HepG2 (cell line): ENCODE data around the gene NARS2. TPM values are rescaled to one million over a fixed set of nuclear protein-coding genes. Genes with fewer than 3 reads are reported as not detected.

Experiments used
- HOMEZ ChIP-seq: IDR thresholded peaks from 2 replicates; pipeline ENCODE4 v1.6.1; 2016; ENCODE audit warnings: low read depth
- ISX ChIP-seq: sonication (generic); formaldehyde crosslinking; conservative IDR thresholded peaks from 2 replicates; pipeline ENCODE4 v1.5.0; 2020; ENCODE audit warnings: missing genetic modification reagents
- KDM1A ChIP-seq: IDR thresholded peaks from 2 replicates; pipeline ENCODE4 v1.6.1; 2016; ENCODE audit warnings: missing compliant biosample characterization
- KLF16 ChIP-seq, 2 experiments: sonication (generic) in 1 of 2; formaldehyde crosslinking in 1 of 2; IDR thresholded peaks; 2 replicates each; pipeline versions ENCODE4 v1.6.1 to v1.8.0; 2016 to 2023; ENCODE audit warnings: missing genetic modification reagents in 2 of 2, missing compliant biosample characterization in 1 of 2
- MIER2 ChIP-seq: IDR thresholded peaks from 2 replicates; pipeline ENCODE4 v1.6.1; 2016; ENCODE audit warnings: missing biosample characterization, missing genetic modification reagents
- MYNN ChIP-seq: sonication (generic); formaldehyde crosslinking; IDR thresholded peaks from 2 replicates; pipeline ENCODE4 v1.4.0; 2020; ENCODE audit warnings: mild to moderate bottlenecking, low read depth, missing genetic modification reagents
- NR2C2 ChIP-seq: sonication (generic); formaldehyde crosslinking; IDR thresholded peaks from 2 replicates; pipeline ENCODE4 v1.4.0; 2020; ENCODE audit warnings: missing genetic modification reagents, mild to moderate bottlenecking, moderate library complexity, borderline replicate concordance
- SP5 ChIP-seq: IDR thresholded peaks from 2 replicates; pipeline ENCODE4 v1.6.1; 2016; ENCODE audit warnings: low read depth, borderline replicate concordance
- TRAFD1 ChIP-seq: sonication (generic); formaldehyde crosslinking; IDR thresholded peaks from 2 replicates; pipeline ENCODE4 v1.5.1; 2020; ENCODE audit warnings: missing genetic modification reagents, mild to moderate bottlenecking, borderline replicate concordance
- ZFYVE20 ChIP-seq: sonication (generic); formaldehyde crosslinking; IDR thresholded peaks from 2 replicates; pipeline ENCODE4 v1.8.0; 2023; ENCODE audit warnings: low read depth, mild to moderate bottlenecking, moderate library complexity, missing genetic modification reagents, borderline replicate concordance
- ZNF124 ChIP-seq: sonication (generic); formaldehyde crosslinking; IDR thresholded peaks from 2 replicates; pipeline ENCODE4 v1.4.0; 2020; ENCODE audit warnings: missing genetic modification reagents
- ZNF30 ChIP-seq: sonication (generic); formaldehyde crosslinking; IDR thresholded peaks from 2 replicates; pipeline ENCODE4 v1.5.0; 2020; ENCODE audit warnings: mild to moderate bottlenecking, missing genetic modification reagents
- ZNF383 ChIP-seq: sonication (generic); formaldehyde crosslinking; IDR thresholded peaks from 2 replicates; pipeline ENCODE4 v1.4.0; 2020; ENCODE audit warnings: missing genetic modification reagents, mild to moderate bottlenecking, borderline replicate concordance
- ZNF546 ChIP-seq: sonication (generic); formaldehyde crosslinking; conservative IDR thresholded peaks from 2 replicates; pipeline ENCODE4 v1.8.1; 2023; ENCODE audit warnings: mild to moderate bottlenecking, missing genetic modification reagents
- ZNF564 ChIP-seq: sonication (generic); formaldehyde crosslinking; IDR thresholded peaks from 2 replicates; pipeline ENCODE4 v1.8.1; 2023; ENCODE audit warnings: mild to moderate bottlenecking, missing genetic modification reagents
- ZNF75D ChIP-seq: sonication (generic); formaldehyde crosslinking; IDR thresholded peaks from 2 replicates; pipeline ENCODE4 v1.8.1; 2023; ENCODE audit warnings: missing genetic modification reagents, mild to moderate bottlenecking, borderline replicate concordance
- ZNF772 ChIP-seq: sonication (generic); formaldehyde crosslinking; IDR thresholded peaks from 2 replicates; pipeline ENCODE4 v1.5.0; 2020; ENCODE audit warnings: mild to moderate bottlenecking, missing genetic modification reagents
- ZSCAN25 ChIP-seq: sonication (generic); formaldehyde crosslinking; IDR thresholded peaks from 2 replicates; pipeline ENCODE4 v1.8.0; 2022; ENCODE audit warnings: mild to moderate bottlenecking, missing genetic modification reagents
- polyA plus RNA-seq, 8 experiments: library from polyadenylated mRNA; depleted of rRNA in 3 of 8; stranded (reverse) in 7 of 8; unstranded in 1 of 8; fragments of >200 nt; fragmentation: Illumina TruSeq in 4 of 8; extraction: Trizol in 4 of 8; gene quantifications; 2 replicates each; pipeline versions ENCODE4 v1.2.1 to v1.2.3, GENCODE V29; 2011 to 2016; ENCODE audit warnings: low read depth in 4 of 8, missing spikeins in 1 of 8, mixed read lengths in 1 of 8; ENCODE audit not compliant: insufficient read depth in 1 of 8
- total RNA-seq, 5 experiments: library from RNA; depleted of rRNA; stranded (reverse); fragments of >200 nt; fragmentation: Illumina TruSeq; extraction: Trizol; gene quantifications; 2 replicates each; pipeline ENCODE4 v1.2.3, GENCODE V29; 2016; ENCODE audit warnings: low read depth in 1 of 5
- TF ChIP-seq, protein P1 (sequence below): sonication (generic); formaldehyde crosslinking; IDR thresholded peaks from 2 replicates; pipeline ENCODE4 v1.5.1; 2020; ENCODE audit warnings: missing genetic modification reagents, mild to moderate bottlenecking, borderline replicate concordance
- TF ChIP-seq, protein P2 (sequence below): sonication (generic); formaldehyde crosslinking; IDR thresholded peaks from 2 replicates; pipeline ENCODE4 v1.9.0; 2021; ENCODE audit warnings: missing genetic modification reagents, borderline replicate concordance

NARS2 gene
- total and polyA plus RNA-seq, 2 of the 13 experiments (the other 11 are each of a cell fraction or from before 2014, with no cell fraction given) = 45.9 to 65.0 TPM

DNA sequence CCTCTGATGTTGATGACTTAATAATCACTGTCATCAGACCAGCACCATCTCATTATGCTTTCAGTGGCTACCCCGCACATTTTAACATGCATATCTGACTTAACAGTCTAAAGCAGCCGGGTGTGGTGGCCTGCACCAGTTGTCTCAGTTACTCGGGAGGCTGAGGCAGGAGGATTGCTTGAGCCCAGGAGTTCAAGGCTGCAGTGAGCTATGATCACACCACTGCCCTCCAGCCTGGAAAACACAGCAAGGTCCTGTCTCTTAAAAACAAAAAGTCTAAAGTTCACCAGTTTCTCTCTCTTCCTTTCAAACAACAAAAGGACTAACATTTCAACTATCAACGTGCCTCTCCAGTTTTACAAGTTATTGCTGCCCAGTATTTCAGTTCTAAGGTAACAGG is 101.8 kb downstream of the NARS2 start (continued):
- TF ChIP-seq, protein P1, sequence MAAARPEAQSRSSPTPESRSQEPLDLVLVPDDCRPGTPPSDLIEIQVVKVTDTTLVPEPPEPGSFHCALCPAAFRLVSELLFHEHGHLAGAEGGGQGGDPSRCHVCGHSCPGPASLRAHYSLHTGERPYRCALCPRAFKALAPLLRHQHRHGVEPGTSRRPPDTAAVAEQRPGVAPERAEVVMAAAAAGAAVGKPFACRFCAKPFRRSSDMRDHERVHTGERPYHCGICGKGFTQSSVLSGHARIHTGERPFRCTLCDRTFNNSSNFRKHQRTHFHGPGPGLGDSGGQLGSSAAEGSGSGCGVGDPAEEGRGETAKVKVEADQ = no peak
- TF ChIP-seq ZNF124 (CRISPR knock-in tag) = no peak
- no peak for TF ChIP-seq MIER2
- TF ChIP-seq NR2C2 (CRISPR knock-in tag) = no peak
- no peak for TF ChIP-seq ISX
- TF ChIP-seq MYNN (CRISPR knock-in tag) = no peak
- TF ChIP-seq SP5 (CRISPR knock-in tag) = no peak
- TF ChIP-seq ZSCAN25 (CRISPR knock-in tag) = no peak
- no peak for TF ChIP-seq ZNF546 (CRISPR knock-in tag)
- no peak for TF ChIP-seq ZNF383 (CRISPR knock-in tag)
- no peak for TF ChIP-seq ZFYVE20 (CRISPR knock-in tag)
- no peak for TF ChIP-seq KLF16 (CRISPR knock-in tag; IDR thresholded peaks at IDR 0.05)
- 0 out of 2 replicates have a peak, but pooled peaks have one; percentile 66 for TF ChIP-seq KDM1A (CRISPR knock-in tag)
- TF ChIP-seq ZNF564 (CRISPR knock-in tag) = no peak
- no peak for TF ChIP-seq ZNF75D (CRISPR knock-in tag)
- no peak for TF ChIP-seq TRAFD1 (CRISPR knock-in tag)
- TF ChIP-seq, protein P2, sequence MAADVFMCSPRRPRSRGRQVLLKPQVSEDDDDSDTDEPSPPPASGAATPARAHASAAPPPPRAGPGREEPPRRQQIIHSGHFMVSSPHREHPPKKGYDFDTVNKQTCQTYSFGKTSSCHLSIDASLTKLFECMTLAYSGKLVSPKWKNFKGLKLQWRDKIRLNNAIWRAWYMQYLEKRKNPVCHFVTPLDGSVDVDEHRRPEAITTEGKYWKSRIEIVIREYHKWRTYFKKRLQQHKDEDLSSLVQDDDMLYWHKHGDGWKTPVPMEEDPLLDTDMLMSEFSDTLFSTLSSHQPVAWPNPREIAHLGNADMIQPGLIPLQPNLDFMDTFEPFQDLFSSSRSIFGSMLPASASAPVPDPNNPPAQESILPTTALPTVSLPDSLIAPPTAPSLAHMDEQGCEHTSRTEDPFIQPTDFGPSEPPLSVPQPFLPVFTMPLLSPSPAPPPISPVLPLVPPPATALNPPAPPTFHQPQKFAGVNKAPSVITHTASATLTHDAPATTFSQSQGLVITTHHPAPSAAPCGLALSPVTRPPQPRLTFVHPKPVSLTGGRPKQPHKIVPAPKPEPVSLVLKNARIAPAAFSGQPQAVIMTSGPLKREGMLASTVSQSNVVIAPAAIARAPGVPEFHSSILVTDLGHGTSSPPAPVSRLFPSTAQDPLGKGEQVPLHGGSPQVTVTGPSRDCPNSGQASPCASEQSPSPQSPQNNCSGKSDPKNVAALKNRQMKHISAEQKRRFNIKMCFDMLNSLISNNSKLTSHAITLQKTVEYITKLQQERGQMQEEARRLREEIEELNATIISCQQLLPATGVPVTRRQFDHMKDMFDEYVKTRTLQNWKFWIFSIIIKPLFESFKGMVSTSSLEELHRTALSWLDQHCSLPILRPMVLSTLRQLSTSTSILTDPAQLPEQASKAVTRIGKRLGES (CRISPR knock-in tag) = no peak
- TF ChIP-seq HOMEZ (CRISPR knock-in tag) = no peak; the same call in 1 of the 2 replicates
- TF ChIP-seq ZNF30 = no peak
- TF ChIP-seq ZNF772 (CRISPR knock-in tag) = no peak
